ENCODE data around the gene DFFB. TPM values are rescaled to one million over a fixed set of nuclear protein-coding genes. Genes with fewer than 3 reads are reported as not detected.

DFFB gene
- total RNA-seq: 9.8 TPM

GRCh38 chr1:3856923-3857790 is at the start of gene DFFB, which contains the start of gene CEP104:
Gene DFFB, plus strand, starts transcription at chr1:3857476. Its CDS starts 128 bp downstream, at chr1:3857604.
Gene CEP104, minus strand, starts transcription at chr1:3857211. Its CDS starts 4,804 bp downstream, at chr1:3852407.

GRCh38 chr1:3900150-3900968 is 43.1 kb downstream of the DFFB start, which contains the start of gene C1orf174:
Gene C1orf174, minus strand, starts transcription at chr1:3900272. Its CDS starts 86 bp downstream, at chr1:3900186.

Other genes starting within 250 kb of the DFFB start
- gene MEGF6, start 246.0 kb upstream of the DFFB start, total RNA-seq: 29.9 TPM
- 24.5 TPM for gene TPRG1L, start 232.5 kb upstream of the DFFB start, total RNA-seq
- gene WRAP73, start 207.4 kb upstream of the DFFB start, total RNA-seq: 33.3 TPM
- gene TP73, start 205.0 kb upstream of the DFFB start, total RNA-seq: 1.1 TPM
- gene CCDC27, start 105.0 kb upstream of the DFFB start, total RNA-seq: not detected
- gene SMIM1, start 84.7 kb upstream of the DFFB start, total RNA-seq: 12.1 TPM
- 38.0 TPM for gene LRRC47, start 61.0 kb upstream of the DFFB start, total RNA-seq
- gene CEP104, start 265 bp upstream of the DFFB start, total RNA-seq: 38.6 TPM
- 23.1 TPM for gene C1orf174, start 42.8 kb downstream of the DFFB start, total RNA-seq

Measured in metanephros (tissue), 1 donor.